Measurements from ENCODE around the gene ATF6. TPM values are rescaled to one million over a fixed set of nuclear protein-coding genes. Genes with fewer than 3 reads are reported as not detected.

Gene ATF6
- total and polyA plus RNA-seq, 2 of the 4 experiments (the other 2 are of a cell fraction) = 12.2 to 17.6 TPM

GRCh38 chr1:161981126-161981525 lies 215.0 kb downstream of the ATF6 start:
- Histone ChIP-seq H4K20me1 (ENCODE audit: insufficient read depth, low read length) (no peaks in the 10 kb centered on the region), H3K4ac (ENCODE audit: low read depth, low read length) (no peak overlapping the region), H3K23ac (ENCODE audit: low read depth, low read length) (no peak overlapping the region), H2BK20ac (ENCODE audit: low read depth, low read length) (no peak overlapping the region), H3K18ac (ENCODE audit: low read depth, low read length) (no peak overlapping the region), H2AK5ac (ENCODE audit: low read depth, low read length) (no peak overlapping the region), H3K79me1 (ENCODE audit: low read depth in 1 of 2, low read length in 2 of 2) (no peaks in the 10 kb centered on the region), H3K27me3 (ENCODE audit: control insufficient read depth, insufficient read depth, low read length) (peaks cover 9% of the 10 kb centered on the region), H3K14ac (replicated peaks; ENCODE audit: low read depth, low read length) (no peak overlapping the region), H2AFZ (replicated peaks; ENCODE audit: low read length, poor library complexity) (no peak overlapping the region), H4K91ac (ENCODE audit: insufficient read depth, low read depth, low read length) (no peak overlapping the region), H2BK15ac (ENCODE audit: low read depth, low read length) (no peak overlapping the region), H3K36me3 (ENCODE audit: control insufficient read depth, insufficient read depth, low read length) (no peaks in the 10 kb centered on the region), H4K8ac (ENCODE audit: low read depth in 2 of 2, low read length in 2 of 2) (no peak overlapping the region), H3K4me3 (ENCODE audit: insufficient read depth, low read depth, low read length) (no peak overlapping the region), H3K9me3 (ENCODE audit: control insufficient read depth, insufficient read depth, low read length) (no peaks in the 10 kb centered on the region; the same call in 1 of the 2 replicates), H3K4me2 (ENCODE audit: low read depth, low read length) (no peak overlapping the region), H3K4me1 (ENCODE audit: control insufficient read depth, insufficient read depth, low read length) (no peaks in the 10 kb centered on the region), H2BK120ac (ENCODE audit: low read depth, low read length) (no peak overlapping the region), H3K9ac (ENCODE audit: low read depth, low read length) (no peak overlapping the region), H3K27ac (ENCODE audit: insufficient read depth, low read length) (no peak overlapping the region), H2BK5ac (ENCODE audit: low read depth, low read length, poor library complexity, severe bottlenecking) (no peak overlapping the region), H2AK9ac (replicated peaks; ENCODE audit: low read depth, low read length, poor library complexity) (no peak overlapping the region), H3K9me1 (ENCODE audit: insufficient read depth, low read length) (no peaks in the 10 kb centered on the region), H4K5ac (ENCODE audit: low read depth, low read length) (no peak overlapping the region), H3K56ac (ENCODE audit: extremely low read depth, insufficient read depth, low read length) (no peak overlapping the region)
- DNase-seq (no peak), ATAC-seq (ENCODE audit: low read depth) (no peak)
- CTCF ChIA-PET = no interaction called here
- dilution Hi-C loops (cut with HindIII; ENCODE audit: low sequenced_read_pairs, unreplicated experiment) = no loop called here
- no peak for TF ChIP-seq MXI1 (IDR thresholded peaks at IDR 0.05; ENCODE audit: borderline replicate concordance, low read depth, low read length)
- intact Hi-C loops (cut with micrococcal nuclease) = no loop called here
- POLR2A ChIA-PET (ENCODE audit: unreplicated experiment) = no interaction called here
- 90% methylated on average over 6 of the region's 8 CpGs; no CpG with 5 or more reads in 1 of the 2 experiments for WGBS, 2 experiments (ENCODE audit: extremely low coverage in 2 of 2, insufficient read length in 1 of 2)
- no TSS peak for BruUV-seq (replicated peaks)
- in situ Hi-C loops (cut with MboI; ENCODE audit: low sequenced_read_pairs) = no loop called here
